IMR-90 (cell line): ENCODE data around the gene RCAN2. TPM values are rescaled to one million over a fixed set of nuclear protein-coding genes. Genes with fewer than 3 reads are reported as not detected.

Experiments
- ATAC-seq: fragments of 200-7000 bp; cut with Tn5 transposase; 2 replicates; pipeline ENCODE4 v1.9.1; 2020; ENCODE audit warnings: low read depth, mild to moderate bottlenecking, moderate library complexity
- BruUV-seq: library from RNA; stranded (reverse); fragments of 400-500 nt; replicated peaks from 2 replicates; lab custom pipeline; 2021; lab: Mats Ljungman, UMichigan
- CTCF ChIA-PET: fragments of 300-600 bp; formaldehyde crosslinking; extraction: SDS; loops from one replicate; lab custom pipeline; 2021; ENCODE audit warnings: antibody characterized with exemption; lab: Yijun Ruan, JAX
- POLR2A ChIA-PET: fragments of 300-600 bp; sonication (Branson Sonifier 250); formaldehyde crosslinking; loops from one replicate; lab custom pipeline; 2022; ENCODE audit warnings: antibody characterized with exemption; ENCODE audit not compliant: unreplicated experiment; lab: Charles Lee
- DNase-seq: peaks from one replicate; pipeline ENCODE4 v3.0.0; 2013
- H2AFZ ChIP-seq: replicated peaks from 2 replicates; pipeline ENCODE3; 2013; ENCODE audit warnings: low read length, mild to moderate bottlenecking; ENCODE audit not compliant: poor library complexity
- H2AK5ac ChIP-seq: 2 replicates; pipeline ENCODE4 v1.6.1; 2013; ENCODE audit warnings: low read depth, low read length, inconsistent platforms
- H2AK9ac ChIP-seq: replicated peaks from 2 replicates; pipeline ENCODE3; 2013; ENCODE audit warnings: mild to moderate bottlenecking, low read depth, low read length, moderate library complexity; ENCODE audit not compliant: poor library complexity
- H2BK120ac ChIP-seq: 2 replicates; pipeline ENCODE4 v1.6.1; 2013; ENCODE audit warnings: low read depth, low read length, inconsistent platforms
- H2BK15ac ChIP-seq: 3 replicates; pipeline ENCODE4 v1.6.1; 2013; ENCODE audit warnings: low read depth, low read length, inconsistent platforms
- H2BK20ac ChIP-seq: 2 replicates; pipeline ENCODE4 v1.6.1; 2013; ENCODE audit warnings: low read depth, mild to moderate bottlenecking, inconsistent platforms, low read length, moderate library complexity
- H2BK5ac ChIP-seq: 2 replicates; pipeline ENCODE4 v1.6.1; 2013; ENCODE audit warnings: mild to moderate bottlenecking, low read depth, low read length, inconsistent platforms; ENCODE audit not compliant: poor library complexity, severe bottlenecking
- H3K14ac ChIP-seq: replicated peaks from 2 replicates; pipeline ENCODE4 v1.6.1; 2013; ENCODE audit warnings: low read depth, low read length, inconsistent platforms
- H3K18ac ChIP-seq: 2 replicates; pipeline ENCODE4 v1.6.1; 2013; ENCODE audit warnings: low read depth, low read length, control low read depth
- H3K23ac ChIP-seq: 2 replicates; pipeline ENCODE4 v1.6.1; 2013; ENCODE audit warnings: low read depth, low read length, inconsistent platforms
- H3K27ac ChIP-seq: 2 replicates; pipeline ENCODE4 v1.5.1; 2013; ENCODE audit warnings: mild to moderate bottlenecking, control low read depth, low read length; ENCODE audit not compliant: insufficient read depth
- H3K27me3 ChIP-seq: 2 replicates; pipeline ENCODE4 v1.6.1; 2013; ENCODE audit warnings: low read length; ENCODE audit not compliant: control insufficient read depth, insufficient read depth
- H3K36me3 ChIP-seq: 2 replicates; pipeline ENCODE4 v1.6.1; 2013; ENCODE audit warnings: low read length, mixed read lengths; ENCODE audit not compliant: control insufficient read depth, insufficient read depth
- H3K4ac ChIP-seq: 2 replicates; pipeline ENCODE4 v1.6.1; 2013; ENCODE audit warnings: low read depth, low read length, inconsistent platforms
- H3K4me1 ChIP-seq: 2 replicates; pipeline ENCODE4 v1.6.1; 2013; ENCODE audit warnings: low read length, mixed read lengths; ENCODE audit not compliant: control insufficient read depth, insufficient read depth
- H3K4me2 ChIP-seq: 2 replicates; pipeline ENCODE4 v1.6.1; 2013; ENCODE audit warnings: low read depth, mild to moderate bottlenecking, control low read depth, low read length, moderate library complexity
- H3K4me3 ChIP-seq: 2 replicates; pipeline ENCODE4 v1.5.1; 2013; ENCODE audit warnings: low read depth, mild to moderate bottlenecking, control low read depth, low read length, moderate library complexity; ENCODE audit not compliant: insufficient read depth
- H3K56ac ChIP-seq: 2 replicates; pipeline ENCODE4 v1.6.1; 2013; ENCODE audit warnings: low read length, inconsistent platforms; ENCODE audit not compliant: insufficient read depth; ENCODE audit errors: extremely low read depth
- H3K79me1 ChIP-seq, 2 experiments: 2 replicates each; pipeline ENCODE4 v1.6.1; 2013; ENCODE audit warnings: low read length in 2 of 2, inconsistent platforms in 1 of 2, low read depth in 1 of 2
- H3K9ac ChIP-seq: 2 replicates; pipeline ENCODE4 v1.6.1; 2013; ENCODE audit warnings: low read depth, low read length, control low read depth
- H3K9me1 ChIP-seq: 2 replicates; pipeline ENCODE4 v1.6.1; 2013; ENCODE audit warnings: low read length, inconsistent platforms; ENCODE audit not compliant: insufficient read depth
- H3K9me3 ChIP-seq: 2 replicates; pipeline ENCODE4 v1.6.1; 2013; ENCODE audit warnings: low read length; ENCODE audit not compliant: control insufficient read depth, insufficient read depth
- H4K20me1 ChIP-seq: 2 replicates; pipeline ENCODE4 v1.6.1; 2013; ENCODE audit warnings: low read length, inconsistent platforms; ENCODE audit not compliant: insufficient read depth
- H4K5ac ChIP-seq: 2 replicates; pipeline ENCODE4 v1.6.1; 2013; ENCODE audit warnings: mild to moderate bottlenecking, low read depth, low read length, control low read depth
- H4K8ac ChIP-seq, 2 experiments: 2 replicates each; pipeline ENCODE4 v1.6.1; 2013; ENCODE audit warnings: low read depth in 2 of 2, low read length in 2 of 2, control low read depth in 1 of 2, inconsistent platforms in 1 of 2
- H4K91ac ChIP-seq: 2 replicates; pipeline ENCODE4 v1.6.1; 2013; ENCODE audit warnings: low read depth, low read length, inconsistent platforms; ENCODE audit not compliant: insufficient read depth
- CHD1 ChIP-seq: IDR thresholded peaks from 2 replicates; pipeline ENCODE4 v1.6.1; 2012; ENCODE audit warnings: low read depth, low read length, improper control_type of control experiment
- CTCF ChIP-seq: conservative IDR thresholded peaks from 2 replicates; pipeline ENCODE4 v1.5.1; 2012; ENCODE audit warnings: mild to moderate bottlenecking, low read depth, low read length, improper control_type of control experiment
- MXI1 ChIP-seq: IDR thresholded peaks from 2 replicates; pipeline ENCODE4 v1.6.1; 2012; ENCODE audit warnings: low read depth, mild to moderate bottlenecking, low read length, moderate library complexity, borderline replicate concordance
- RAD21 ChIP-seq: IDR thresholded peaks from 2 replicates; pipeline ENCODE4 v1.6.1; 2012; ENCODE audit warnings: low read length, improper control_type of control experiment
- RCOR1 ChIP-seq: IDR thresholded peaks from 2 replicates; pipeline ENCODE4 v1.6.1; 2012; ENCODE audit warnings: mild to moderate bottlenecking, low read length, improper control_type of control experiment; ENCODE audit not compliant: insufficient replicate concordance
- RFX5 ChIP-seq: IDR thresholded peaks from 2 replicates; pipeline ENCODE4 v1.8.0; 2012; ENCODE audit warnings: low read depth, mild to moderate bottlenecking, low read length, moderate library complexity
- dilution Hi-C: fragments of 300-500 bp; cut with HindIII; formaldehyde crosslinking; loops from one replicate; pipeline ENCODE4 v1.14.3; 2018; ENCODE audit warnings: low sequenced_read_pairs; ENCODE audit not compliant: unreplicated experiment
- in situ Hi-C: fragments of 300-500 bp; cut with MboI; formaldehyde crosslinking; loops from 3 replicates; pipeline ENCODE4 v1.14.3; 2019; ENCODE audit warnings: low sequenced_read_pairs, inconsistent platforms, mixed read lengths
- intact Hi-C: fragments of 100-400 bp; cut with micrococcal nuclease; formaldehyde crosslinking; loops from 2 replicates; pipeline ENCODE4 v1.10.0; 2022
- polyA plus RNA-seq, 3 experiments: library from polyadenylated mRNA; depleted of rRNA; stranded (reverse); fragments of >200 nt; gene quantifications; 2 replicates each; pipeline ENCODE4 v1.2.3, GENCODE V29; 2012; ENCODE audit warnings: low replicate concordance in 1 of 3
- total RNA-seq: library from RNA; depleted of rRNA; stranded (reverse); fragments of >200 nt; gene quantifications from 2 replicates; pipeline ENCODE4 v1.2.3, GENCODE V29; 2012

RCAN2 gene
- total and polyA plus RNA-seq, 2 of the 4 experiments (the other 2 are of a cell fraction) = 1.3 to 1.8 TPM

- no peak overlapping the region for H3K23ac ChIP-seq
- no peak overlapping the region for H4K91ac ChIP-seq
- H3K14ac ChIP-seq = no peak overlapping the region
- DNase-seq (no peak), ATAC-seq (no peak)
- no peak overlapping the region for H2AFZ ChIP-seq
- no peak overlapping the region for H3K27ac ChIP-seq
- no peaks in the 10 kb centered on the region for H3K36me3 ChIP-seq
- no peaks in the 10 kb centered on the region for H3K9me3 ChIP-seq
- H3K4me1 ChIP-seq = no peaks in the 10 kb centered on the region
- no peak overlapping the region for H3K4ac ChIP-seq
- no peaks in the 10 kb centered on the region for H3K9me1 ChIP-seq
- no peak overlapping the region for H3K4me2 ChIP-seq
- dilution Hi-C loops (no loop called here), in situ Hi-C loops (no loop called here), intact Hi-C loops (no loop called here)
- H2AK5ac ChIP-seq = no peak overlapping the region
- H3K18ac ChIP-seq = no peak overlapping the region
- no peaks in the 10 kb centered on the region for H4K20me1 ChIP-seq
- H3K56ac ChIP-seq = no peak overlapping the region
- BruUV-seq = no TSS peak
- H3K79me1 ChIP-seq = no peaks in the 10 kb centered on the region
- ChIA-PET POLR2A (no interaction called here), CTCF (no interaction called here)
- TF ChIP-seq RCOR1 (no peak), MXI1 (no peak), RFX5 (no peak), CHD1 (no peak), CTCF (no peak), RAD21 (no peak)
- H3K9ac ChIP-seq = no peak overlapping the region
- no peaks in the 10 kb centered on the region; the same call in 1 of the 2 replicates for H3K27me3 ChIP-seq
- H4K8ac ChIP-seq = no peak overlapping the region
- no peak overlapping the region for H3K4me3 ChIP-seq
- H2BK120ac ChIP-seq = no peak overlapping the region
- no peak overlapping the region for H2BK20ac ChIP-seq
- no peak overlapping the region for H4K5ac ChIP-seq
- H2BK15ac ChIP-seq = no peak overlapping the region
- H2AK9ac ChIP-seq = no peak overlapping the region
- no peak overlapping the region for H2BK5ac ChIP-seq
Observed at GRCh38 chr6:46504242-46504641, 13.0 kb upstream of the RCAN2 start.
